Measurements from ENCODE around the gene WNK1.

The WNK1 gene

GRCh38 chr12:958588-959123, 206.3 kb downstream of the WNK1 start:
- no peak for DNase-seq

Measured in MV-4-11 (cell line).